Spleen (tissue), 11 donors: Measurements from ENCODE around the gene ADGRL3. TPM values are rescaled to one million over a fixed set of nuclear protein-coding genes. Genes with fewer than 3 reads are reported as not detected.

Experiments used
- DNase-seq: peaks from one replicate; pipeline ENCODE4 v3.0.0-alpha.2; 2020
- H3K27ac ChIP-seq, 8 donors: fragments of 200-600 bp; sonication (generic) in 7 of 8; 1 replicate in 4 of 8; 2 replicates in 4 of 8; pipeline versions ENCODE4 v1.5.0 to v1.8.0; 2016 to 2021; ENCODE audit warnings: inconsistent platforms in 4 of 8, mild to moderate bottlenecking in 4 of 8, moderate library complexity in 1 of 8
- H3K27me3 ChIP-seq, 7 donors: fragments of 200-600 bp; sonication (generic) in 6 of 7; replicated peaks in 1 of 7; 1 replicate in 4 of 7; 2 replicates in 3 of 7; pipeline versions ENCODE4 v1.5.0 to v1.8.0; 2016 to 2021; ENCODE audit warnings: inconsistent platforms in 3 of 7, mild to moderate bottlenecking in 1 of 7
- H3K36me3 ChIP-seq, 6 donors: fragments of 200-600 bp; sonication (generic) in 5 of 6; 1 replicate in 4 of 6; 2 replicates in 2 of 6; pipeline versions ENCODE4 v1.5.0 to v1.8.0; 2016 to 2021; ENCODE audit warnings: inconsistent platforms in 2 of 6
- H3K4me1 ChIP-seq, 6 donors: fragments of 200-600 bp; sonication (generic) in 5 of 6; 1 replicate in 3 of 6; 2 replicates in 3 of 6; pipeline versions ENCODE4 v1.5.0 to v1.8.0; 2016 to 2021; ENCODE audit warnings: inconsistent platforms in 3 of 6
- H3K4me3 ChIP-seq, 8 donors: fragments of 200-600 bp; sonication (generic) in 7 of 8; 1 replicate in 4 of 8; 2 replicates in 4 of 8; pipeline versions ENCODE4 v1.5.0 to v1.8.0; 2016 to 2021; ENCODE audit warnings: inconsistent platforms in 4 of 8, mild to moderate bottlenecking in 4 of 8, moderate library complexity in 2 of 8
- H3K9me3 ChIP-seq, 8 donors: fragments of 200-600 bp; sonication (generic) in 7 of 8; 1 replicate in 4 of 8; 2 replicates in 4 of 8; pipeline versions ENCODE4 v1.5.0 to v1.8.0; 2016 to 2021; ENCODE audit warnings: inconsistent platforms in 4 of 8
- POLR2A ChIP-seq, 3 donors: fragments of 450-650 bp; IDR thresholded peaks; one replicate each; pipeline ENCODE4 v1.5.1; 2017; ENCODE audit warnings: antibody characterized with exemption in 3 of 3, mild to moderate bottlenecking in 1 of 3
- POLR2AphosphoS5 ChIP-seq, 3 donors: sonication (generic); formaldehyde crosslinking; IDR thresholded peaks; one replicate each; pipeline ENCODE4 v1.5.1; 2017; ENCODE audit warnings: antibody characterized with exemption in 3 of 3
- WGBS, 5 donors: extraction: QIAGEN DNeasy Blood & Tissue Kit in 3 of 5; methylation state at CpG; one replicate each; pipeline versions ENCODE4 v1.1.5 to v1.1.7; 2013 to 2018; 5-methylcytosine and 5-hydroxymethylcytosine counted together
- intact Hi-C: fragments of 100-400 bp; cut with DNase I; formaldehyde crosslinking; loops from one replicate; pipeline ENCODE4 v1.15.0; 2023; ENCODE audit warnings: low total_unique reads
- polyA plus RNA-seq, 3 donors: library from polyadenylated mRNA; stranded (reverse); fragments of 200-250 nt; gene quantifications; one replicate each; pipeline ENCODE4 v1.2.1, GENCODE V29; 2013
- total RNA-seq, 7 donors: library from RNA; depleted of rRNA in 3 of 7; stranded (reverse); fragments of >200 nt in 3 of 7; fragmentation: NEBNext Ultra II Directional in 4 of 7; extraction: Animal tissue kit (Norgen Biotek cat#: 25700) in 4 of 7; gene quantifications; one replicate each; pipeline versions ENCODE4 v1.1.0 to v1.2.1, GENCODE V29; 2016 to 2021
- TF ChIP-seq, protein P1 (sequence below), 11 experiments: fragments of 200-600 bp in 7 of 11; fragments of 450-650 bp in 4 of 11; sonication (generic) in 4 of 11; IDR thresholded peaks in 8 of 11; conservative IDR thresholded peaks in 3 of 11; 1 replicate in 7 of 11; 2 replicates in 4 of 11; pipeline versions ENCODE4 v1.4.0 to v1.8.0; 2016 to 2021; ENCODE audit warnings: antibody characterized with exemption in 11 of 11, inconsistent platforms in 4 of 11, mild to moderate bottlenecking in 1 of 11
- donor health status: healthy with polysubstance abuse.
- donor health status: DM: no; HTN: no; CAD: no; lungs with moderate emphysema.
- donor health status: DM: no; HTN: no; CAD: no.
- donor health status: Bipolar disorder and iron deficiency.
- donor health status: healthy.
- donor health status: DM: no; HTN: no; CAD: no.
- donor health status: DM: yes; HTN: yes; CAD: no.

The ADGRL3 gene
- total and polyA plus RNA-seq, 10 donors, result 0.09 to 0.92 (median 0.46) TPM; not detected in 1

DNA sequence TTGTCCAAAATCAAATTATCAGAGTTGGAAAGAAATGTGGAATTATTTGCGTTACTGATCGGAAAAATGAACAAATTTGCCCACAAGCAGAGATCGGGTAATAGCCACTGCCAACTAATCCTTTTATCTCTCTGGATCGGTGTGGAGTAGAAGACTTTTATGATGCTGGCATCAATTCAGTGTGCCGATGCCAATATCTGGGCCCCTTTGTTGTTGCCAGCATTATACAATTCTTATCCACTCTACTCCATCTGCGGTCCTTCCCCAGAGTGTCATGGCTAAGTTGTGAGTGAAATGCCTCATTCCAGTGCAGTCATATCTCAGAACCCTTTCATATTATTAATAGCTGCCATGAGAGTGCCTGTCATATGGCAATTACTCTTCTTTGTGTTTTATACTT, 660.2 kb downstream of the ADGRL3 start:
- TF ChIP-seq POLR2A (IDR thresholded peaks at IDR 0.05), result no peak
- TF ChIP-seq, protein P1, sequence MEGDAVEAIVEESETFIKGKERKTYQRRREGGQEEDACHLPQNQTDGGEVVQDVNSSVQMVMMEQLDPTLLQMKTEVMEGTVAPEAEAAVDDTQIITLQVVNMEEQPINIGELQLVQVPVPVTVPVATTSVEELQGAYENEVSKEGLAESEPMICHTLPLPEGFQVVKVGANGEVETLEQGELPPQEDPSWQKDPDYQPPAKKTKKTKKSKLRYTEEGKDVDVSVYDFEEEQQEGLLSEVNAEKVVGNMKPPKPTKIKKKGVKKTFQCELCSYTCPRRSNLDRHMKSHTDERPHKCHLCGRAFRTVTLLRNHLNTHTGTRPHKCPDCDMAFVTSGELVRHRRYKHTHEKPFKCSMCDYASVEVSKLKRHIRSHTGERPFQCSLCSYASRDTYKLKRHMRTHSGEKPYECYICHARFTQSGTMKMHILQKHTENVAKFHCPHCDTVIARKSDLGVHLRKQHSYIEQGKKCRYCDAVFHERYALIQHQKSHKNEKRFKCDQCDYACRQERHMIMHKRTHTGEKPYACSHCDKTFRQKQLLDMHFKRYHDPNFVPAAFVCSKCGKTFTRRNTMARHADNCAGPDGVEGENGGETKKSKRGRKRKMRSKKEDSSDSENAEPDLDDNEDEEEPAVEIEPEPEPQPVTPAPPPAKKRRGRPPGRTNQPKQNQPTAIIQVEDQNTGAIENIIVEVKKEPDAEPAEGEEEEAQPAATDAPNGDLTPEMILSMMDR (IDR thresholded peaks at IDR 0.05 in 8 of 11, conservative IDR thresholded peaks at IDR 0.05 in 3 of 11), result no peak
- TF ChIP-seq POLR2AphosphoS5 (IDR thresholded peaks at IDR 0.05), result no peak
- Histone ChIP-seq H3K4me3 (no peak overlapping the region), H3K9me3 (peaks cover 0 to 11% (median 0%) of the 10 kb centered on the region in 8 donors), H3K27me3 (no peaks in the 10 kb centered on the region), H3K4me1 (no peaks in the 10 kb centered on the region), H3K36me3 (no peaks in the 10 kb centered on the region), H3K27ac (no peak overlapping the region)
- no peak for DNase-seq
- 93 to 96% (median 95%) methylated on average over 6 of the region's 6 CpGs for WGBS, 5 donors
- intact Hi-C loops, result no loop called here

DNA sequence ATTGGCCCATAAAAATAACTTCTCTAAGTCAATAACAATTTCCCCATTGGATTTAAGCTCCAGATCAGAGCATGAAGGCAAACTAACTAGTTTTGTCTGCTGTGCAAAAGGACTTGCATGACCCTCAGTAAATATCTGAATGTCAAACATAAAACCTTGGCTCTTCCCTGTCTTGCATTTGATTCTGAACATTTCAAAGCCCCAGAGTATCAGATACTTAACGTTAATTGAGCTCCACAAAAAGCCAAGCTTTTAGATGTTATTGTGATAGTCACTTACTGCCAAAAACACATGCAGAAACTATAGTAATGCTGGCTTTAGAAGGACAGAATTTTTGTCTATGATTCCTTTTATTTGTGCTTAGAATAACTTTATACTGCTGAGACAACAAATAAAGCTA, 664.2 kb downstream of the ADGRL3 start:
- 50 to 88% (median 76%) methylated on average over 1 of the region's 1 CpG for WGBS, 5 donors
- H3K27ac ChIP-seq, result no peak overlapping the region
- H3K27me3 ChIP-seq, result no peaks in the 10 kb centered on the region
- no peaks in the 10 kb centered on the region for H3K36me3 ChIP-seq
- TF ChIP-seq, protein P1 (IDR thresholded peaks at IDR 0.05 in 8 of 11, conservative IDR thresholded peaks at IDR 0.05 in 3 of 11), result no peak
- TF ChIP-seq POLR2A (IDR thresholded peaks at IDR 0.05) (no peak), POLR2AphosphoS5 (IDR thresholded peaks at IDR 0.05) (no peak)
- no peak overlapping the region for H3K4me3 ChIP-seq
- DNase-seq, result no peak
- peaks cover 0 to 11% (median 0%) of the 10 kb centered on the region in 8 donors for H3K9me3 ChIP-seq
- intact Hi-C loops, result no loop called here
- no peaks in the 10 kb centered on the region for H3K4me1 ChIP-seq

DNA sequence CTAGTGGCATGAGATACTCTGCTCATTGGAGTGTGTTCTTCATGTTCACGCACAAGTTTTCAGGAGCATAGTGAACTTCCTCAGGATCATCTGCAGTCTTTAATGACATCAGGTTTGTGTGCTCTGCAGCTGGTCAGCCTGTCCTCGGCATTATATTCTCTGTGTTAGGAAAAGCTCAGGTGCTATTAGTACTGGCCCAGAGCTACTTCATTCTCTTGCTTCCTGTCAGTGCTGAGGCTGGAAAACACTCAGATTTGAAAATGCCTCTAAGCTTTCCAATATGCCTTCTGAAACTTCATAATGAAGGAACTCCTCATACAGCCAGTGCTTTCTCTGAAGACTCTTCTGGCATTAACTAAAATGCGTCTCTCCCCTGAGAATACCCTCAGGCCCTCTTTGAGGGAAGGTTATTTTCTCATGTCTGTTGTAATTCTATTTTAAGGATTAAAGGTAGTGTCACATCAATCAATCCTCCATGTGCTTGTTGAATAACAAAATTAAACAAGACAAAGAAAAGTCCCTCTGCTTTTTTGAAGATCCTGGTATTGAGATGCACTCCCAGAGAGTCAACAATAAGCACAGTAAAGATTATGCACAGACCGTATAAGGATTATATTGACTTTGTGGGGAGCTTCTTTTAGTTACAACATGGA, 666.4 kb downstream of the ADGRL3 start:
- Histone ChIP-seq H3K4me3 (no peak overlapping the region), H3K9me3 (peaks cover 0 to 7% (median 0%) of the 10 kb centered on the region in 8 donors), H3K27ac (no peak overlapping the region), H3K27me3 (no peaks in the 10 kb centered on the region), H3K36me3 (no peaks in the 10 kb centered on the region), H3K4me1 (no peaks in the 10 kb centered on the region)
- TF ChIP-seq POLR2A (IDR thresholded peaks at IDR 0.05) (no peak), POLR2AphosphoS5 (IDR thresholded peaks at IDR 0.05) (no peak)
- TF ChIP-seq, protein P1 (IDR thresholded peaks at IDR 0.05 in 8 of 11, conservative IDR thresholded peaks at IDR 0.05 in 3 of 11), result no peak
- DNase-seq, result no peak
- 56 to 78% (median 68%) methylated on average over 4 of the region's 4 CpGs for WGBS, 5 donors
- intact Hi-C loops, result no loop called here

DNA sequence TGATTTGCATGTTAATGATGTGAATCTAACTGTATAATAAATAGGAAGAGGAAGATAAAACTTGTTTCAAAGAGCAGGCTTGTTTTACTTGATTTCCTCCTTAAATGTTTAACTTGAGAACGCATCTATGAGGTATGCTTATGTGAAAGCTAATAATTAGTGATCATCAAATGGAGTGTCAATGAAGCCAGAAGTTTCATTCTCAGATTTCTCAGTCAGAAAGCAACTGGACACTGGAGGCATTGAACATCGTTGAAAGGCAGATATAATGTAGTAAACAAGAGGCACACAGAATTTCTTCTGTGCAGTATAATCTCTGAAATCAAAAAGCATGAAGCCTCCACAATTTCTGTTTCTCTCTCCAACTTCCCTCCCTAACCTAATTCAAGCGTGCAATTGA, 672.9 kb downstream of the ADGRL3 start:
- Histone ChIP-seq H3K36me3 (no peaks in the 10 kb centered on the region), H3K27me3 (no peaks in the 10 kb centered on the region), H3K4me3 (no peak overlapping the region), H3K27ac (no peak overlapping the region), H3K4me1 (no peaks in the 10 kb centered on the region), H3K9me3 (no peaks in the 10 kb centered on the region)
- intact Hi-C loops, result no loop called here
- 50 to 65% (median 56%) methylated on average over 3 of the region's 3 CpGs for WGBS, 5 donors
- DNase-seq, result no peak
- TF ChIP-seq, protein P1 (IDR thresholded peaks at IDR 0.05 in 8 of 11, conservative IDR thresholded peaks at IDR 0.05 in 3 of 11), result no peak
- no peak for TF ChIP-seq POLR2AphosphoS5 (IDR thresholded peaks at IDR 0.05)
- no peak for TF ChIP-seq POLR2A (IDR thresholded peaks at IDR 0.05)
